Right ventricle myocardium inferior (tissue), 1 donor: Measurements from ENCODE around the gene KRAS. TPM values are rescaled to one million over a fixed set of nuclear protein-coding genes. Genes with fewer than 3 reads are reported as not detected.
"Not testable (repeated sequence)": the region's sequence is repeated elsewhere in the genome, so short reads cannot be mapped to it uniquely, and the experiment has no call there.

Source experiments
- ATAC-seq: fragments of 200-7000 bp; cut with Tn5 transposase; one replicate; pipeline ENCODE4 v1.9.1; 2020; ENCODE audit warnings: mild to moderate bottlenecking, moderate library complexity
- DNase-seq: peaks from one replicate; pipeline ENCODE4 v3.0.0; 2021; ENCODE audit errors: missing footprints
- intact Hi-C: fragments of 100-400 bp; cut with DNase I; formaldehyde crosslinking; loops from one replicate; pipeline ENCODE4 v1.11.0; 2022
- long read RNA-seq: library from polyadenylated mRNA; unstranded; transcript quantifications from one replicate; pipeline ENCODE4 v2.0.0, GENCODE V29; 2021
- total RNA-seq: library from RNA; stranded (reverse); fragmentation: NEBNext Ultra II Directional; extraction: Animal tissue kit (Norgen Biotek cat#: 25700); gene quantifications from one replicate; pipeline ENCODE4 v1.2.1, GENCODE V29; 2021
- donor health status: DM: no; HTN: yes; CAD: no; lungs with severe emphysema.

The KRAS gene
- total RNA-seq: 12.7 TPM
- long read RNA-seq, full-length matches to known transcripts: 4 of 6 reads
- long read RNA-seq, partial matches to known transcripts: 0 of 6 reads
- long read RNA-seq, other reads (novel, unspliced or antisense): 2 of 6 reads

GRCh38 chr12:25250744-25251730 lies at the start of gene KRAS:
Gene KRAS (minus strand): TSS chr12:25250929.
- ATAC-seq (peak; percentile 99), DNase-seq (peak; percentile 99)
- intact Hi-C loops: loop anchor here (2.0 to 5.0 kb wide), 2 partner anchors 56 to 861 kb away; partner anchors contain the start of genes DNAI7 and ETFRF1

DNA sequence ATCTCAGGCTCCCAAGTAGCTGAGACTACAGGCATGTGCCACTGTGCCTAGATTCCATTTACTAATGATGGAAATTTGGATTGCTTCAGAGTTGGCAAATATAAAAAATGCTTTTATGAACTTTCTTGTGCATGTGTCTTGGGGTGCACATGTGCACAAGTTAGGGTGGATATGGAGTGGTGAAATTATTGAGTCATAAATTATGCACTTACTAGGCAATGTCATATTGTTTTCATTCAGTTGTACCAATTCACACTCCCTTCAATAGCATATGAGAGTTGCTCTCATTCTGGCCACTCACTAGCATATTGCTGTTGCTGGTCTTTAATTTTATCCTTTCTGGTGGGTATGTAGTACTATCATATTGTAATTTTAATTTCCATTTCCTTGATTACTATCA lies 45.7 kb upstream of the KRAS start:
- intact Hi-C loops: loop anchor here (5.0 kb wide), 1 partner anchor 51 kb away; no protein-coding TSS in a partner anchor
- DNase-seq: no peak
- ATAC-seq: no peak

- intact Hi-C loops: loop anchor here (5.0 kb wide), 1 partner anchor 52 kb away; no protein-coding TSS in a partner anchor
- no peak for ATAC-seq
- DNase-seq: no peak
Measured at GRCh38 chr12:25295361-25295760, 44.6 kb upstream of the KRAS start.

GRCh38 chr12:25293653-25294052 lies 42.9 kb upstream of the KRAS start:
- ATAC-seq (no peak), DNase-seq (no peak)
- intact Hi-C loops: no loop called here

DNA sequence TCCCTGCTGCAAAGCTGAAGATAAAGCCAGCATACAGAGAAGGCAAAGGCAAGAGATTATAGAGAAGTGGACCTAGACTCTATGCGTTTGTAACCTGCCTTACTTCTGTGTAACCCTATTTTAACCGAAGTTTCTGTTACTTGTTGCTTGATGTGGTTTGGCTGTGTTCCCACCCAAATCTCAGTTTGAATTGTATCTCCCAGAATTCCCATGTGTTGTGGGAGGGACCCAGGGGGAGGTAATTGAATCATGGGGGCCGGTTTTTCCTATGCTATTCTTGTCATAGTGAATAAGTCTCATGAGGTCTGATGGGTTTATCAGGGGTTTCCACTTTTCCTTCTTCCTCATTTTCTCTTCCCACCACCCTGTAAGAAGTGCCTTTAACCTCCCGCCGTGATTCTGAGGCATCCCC lies 42.1 kb upstream of the KRAS start:
- DNase-seq, ATAC-seq, intact Hi-C loops: not testable (repeated sequence)

GRCh38 chr12:25287610-25288009 lies 36.9 kb upstream of the KRAS start:
- intact Hi-C loops: no loop called here
- ATAC-seq (no peak), DNase-seq (no peak)

DNA sequence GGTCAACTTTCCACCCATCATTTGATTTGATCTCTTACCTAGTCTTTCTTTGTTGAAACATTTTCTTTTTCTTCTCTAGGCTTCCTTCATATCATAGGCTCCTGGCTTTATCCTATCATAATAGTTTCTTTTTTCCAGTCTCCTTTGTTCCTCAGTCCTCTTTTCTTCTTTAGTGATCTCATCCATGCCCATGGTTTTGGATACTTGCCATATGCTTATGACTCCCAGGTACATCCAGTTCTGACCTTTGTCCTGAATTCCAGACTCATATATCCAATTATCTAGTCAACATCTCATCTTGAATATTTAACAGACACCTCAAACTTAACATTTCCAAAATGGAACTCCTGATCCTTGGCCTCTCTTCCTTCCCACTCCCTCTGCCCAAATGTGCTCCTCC lies 36.1 kb upstream of the KRAS start:
- intact Hi-C loops: no loop called here
- ATAC-seq (no peak), DNase-seq (no peak)

DNA sequence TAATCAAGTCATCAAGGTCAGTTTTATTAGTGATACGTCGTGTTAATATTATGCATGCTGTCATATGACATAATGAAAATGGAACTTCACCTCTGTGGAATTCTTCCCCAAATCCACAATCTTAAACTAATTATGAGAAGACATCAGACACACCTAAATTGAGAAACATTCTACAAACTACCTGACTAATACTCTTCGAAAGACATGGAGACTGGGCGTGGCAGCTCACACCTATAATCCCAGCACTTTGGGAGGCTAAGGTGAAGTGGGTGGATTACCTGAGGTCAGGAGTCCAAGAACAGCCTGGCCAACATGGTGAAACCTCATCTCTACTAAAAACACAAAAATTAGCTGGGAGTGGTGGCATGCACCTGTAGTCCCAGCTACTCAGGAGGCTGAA lies 33.3 kb upstream of the KRAS start:
- DNase-seq (no peak), ATAC-seq (no peak)
- intact Hi-C loops: no loop called here

DNA sequence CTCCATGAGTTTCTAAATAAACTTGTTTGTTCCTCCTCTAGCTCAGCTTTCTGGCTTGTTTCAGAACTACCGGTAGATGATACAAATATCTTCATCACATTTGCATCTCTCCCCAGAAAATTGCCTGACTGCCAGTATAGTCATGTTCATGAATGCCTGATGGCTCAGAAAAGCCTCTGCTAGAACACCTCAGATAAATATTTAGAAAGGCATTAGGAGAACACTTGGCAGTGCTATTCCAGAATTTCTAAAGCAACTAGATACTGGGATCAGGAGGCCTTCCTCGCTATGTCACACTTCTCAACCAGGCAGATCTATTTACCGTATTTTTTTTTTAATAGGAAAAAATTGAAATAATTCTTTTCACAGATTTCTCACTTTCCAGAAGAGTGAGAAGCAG lies 32.3 kb upstream of the KRAS start:
- ATAC-seq (no peak), DNase-seq (no peak)
- intact Hi-C loops: no loop called here

DNA sequence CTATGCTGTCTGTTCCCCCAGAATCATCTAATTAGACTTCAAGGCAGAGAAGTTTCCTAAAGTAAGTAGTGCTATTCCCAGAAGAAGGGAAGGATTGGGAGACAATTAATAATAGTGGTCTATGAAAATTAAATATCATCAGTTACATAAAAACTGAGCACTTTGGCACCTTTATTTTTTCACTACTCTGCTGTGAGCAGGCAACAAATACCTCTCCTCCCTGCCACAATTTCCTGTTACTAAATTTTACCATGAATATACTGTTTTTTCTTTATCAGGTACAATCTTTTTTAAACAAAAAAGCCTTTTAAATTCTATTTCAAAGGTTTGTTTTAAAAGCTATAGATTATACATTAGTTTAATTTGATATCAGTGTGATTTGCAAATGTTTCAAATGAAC lies 29.4 kb upstream of the KRAS start:
- DNase-seq (no peak), ATAC-seq (no peak)
- intact Hi-C loops: no loop called here

- DNase-seq: no peak
- intact Hi-C loops: no loop called here
- ATAC-seq: no peak
Measured at GRCh38 chr12:25278269-25278668, 27.5 kb upstream of the KRAS start.

DNA sequence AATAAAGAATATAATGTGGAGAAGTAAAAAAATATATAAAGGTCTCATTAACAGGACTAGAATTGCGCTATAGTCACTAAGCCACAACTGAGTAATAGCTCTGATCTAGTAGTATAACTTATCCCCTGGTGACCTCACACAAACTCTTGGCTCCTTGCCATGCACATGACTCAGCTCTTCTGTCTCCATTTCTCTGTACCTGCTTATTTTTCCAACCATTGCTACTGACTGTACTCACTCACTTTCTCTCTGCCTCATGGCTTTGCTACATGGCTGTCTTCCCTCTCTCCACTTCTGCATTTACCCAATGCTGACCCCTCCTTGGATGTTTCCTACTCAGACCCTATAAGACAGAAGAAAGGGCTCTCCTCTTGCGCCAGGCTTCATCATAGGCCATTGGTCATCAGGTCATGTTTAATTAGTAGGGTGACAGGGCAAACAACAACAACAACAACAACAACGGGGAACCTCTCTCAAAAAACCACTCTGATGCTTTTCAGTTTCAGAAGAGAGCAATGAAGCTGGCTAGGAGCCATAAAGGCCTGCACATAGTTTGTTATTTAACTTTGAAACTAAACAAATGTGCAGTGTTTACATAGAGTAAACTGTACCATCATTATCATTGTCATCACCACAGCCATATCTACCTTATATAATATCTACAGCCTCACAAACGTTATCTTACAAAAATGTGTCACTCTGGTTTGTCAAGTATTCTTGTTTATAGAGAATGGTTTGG lies 25.6 kb upstream of the KRAS start:
- ATAC-seq (no peak), DNase-seq (no peak)
- intact Hi-C loops: no loop called here

DNA sequence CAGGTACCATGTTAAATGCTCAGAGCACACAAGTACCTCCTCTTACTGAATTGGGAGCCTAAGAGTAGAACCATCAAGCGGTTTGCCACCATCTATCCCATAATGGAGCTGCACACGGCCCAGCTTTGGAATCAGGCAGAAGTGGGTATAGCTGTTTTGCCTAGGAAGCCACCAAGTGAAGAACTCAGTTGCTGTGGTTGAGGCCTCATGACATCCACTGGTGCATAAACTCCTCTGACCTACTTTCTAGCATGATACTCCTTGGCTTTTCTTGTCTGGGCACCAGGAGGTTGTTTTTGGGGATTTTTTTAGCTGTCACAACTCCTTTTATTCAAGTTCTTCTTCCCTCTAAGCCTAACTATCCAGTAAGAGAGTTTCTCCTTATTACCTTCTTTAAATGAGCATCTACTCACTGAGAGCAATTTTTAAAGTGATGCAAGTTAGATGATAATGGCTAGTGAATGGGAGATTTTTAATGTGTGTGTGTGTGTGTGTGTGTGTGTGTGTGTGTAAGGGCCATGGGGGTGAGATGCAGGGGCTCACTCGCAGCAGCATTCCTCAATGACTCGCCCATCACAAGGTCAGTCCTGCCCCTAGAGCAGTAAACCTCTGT lies 20.9 kb upstream of the KRAS start:
- no peak for ATAC-seq
- no peak for DNase-seq
- intact Hi-C loops: no loop called here

- intact Hi-C loops: no loop called here
- DNase-seq: no peak
- no peak for ATAC-seq
Measured at GRCh38 chr12:25269701-25270100, 19.0 kb upstream of the KRAS start.

- no peak for ATAC-seq
- intact Hi-C loops: no loop called here
- DNase-seq: no peak
Measured at GRCh38 chr12:25266497-25266896, 15.8 kb upstream of the KRAS start.

DNA sequence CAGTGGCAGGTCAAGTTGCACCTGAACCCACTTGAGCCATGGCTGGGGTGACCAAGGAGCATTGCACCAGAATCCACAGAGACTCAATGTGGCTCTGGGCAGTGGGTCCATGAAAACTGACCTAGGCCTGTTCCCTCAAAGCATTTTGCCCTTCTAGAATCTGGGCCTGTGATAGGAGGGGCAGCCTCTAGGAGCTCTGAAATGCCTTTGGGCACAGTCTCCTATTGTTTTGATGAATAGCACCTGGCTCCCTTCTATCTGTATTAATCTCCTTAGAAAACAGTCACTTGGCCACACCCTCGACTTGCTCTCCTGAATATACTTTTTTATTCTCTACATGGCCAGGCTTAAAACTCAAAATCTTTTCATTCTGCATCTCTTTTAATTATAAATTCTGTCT lies 14.1 kb upstream of the KRAS start:
- intact Hi-C loops: no loop called here
- DNase-seq (no peak), ATAC-seq (no peak)

DNA sequence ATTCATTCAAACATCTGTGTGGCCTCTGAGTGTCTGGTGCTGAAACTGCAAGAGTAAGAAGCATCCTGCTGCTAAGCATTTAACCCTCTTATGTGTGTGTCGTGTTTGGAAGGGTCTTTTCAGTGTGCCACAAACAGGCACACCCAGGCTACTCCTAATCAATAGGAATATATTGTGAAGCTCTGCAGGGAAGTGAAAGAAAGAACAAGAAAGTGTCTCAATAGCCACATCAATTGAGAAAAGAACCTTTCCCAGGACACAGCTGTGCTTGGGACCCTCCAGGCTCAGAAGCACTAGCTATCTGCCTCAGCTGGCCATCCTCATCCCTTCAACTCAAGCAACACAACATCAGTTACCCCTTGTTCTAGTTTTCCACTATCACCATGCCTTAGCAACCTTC lies 13.4 kb upstream of the KRAS start:
- intact Hi-C loops: no loop called here
- no peak for ATAC-seq
- no peak for DNase-seq

DNA sequence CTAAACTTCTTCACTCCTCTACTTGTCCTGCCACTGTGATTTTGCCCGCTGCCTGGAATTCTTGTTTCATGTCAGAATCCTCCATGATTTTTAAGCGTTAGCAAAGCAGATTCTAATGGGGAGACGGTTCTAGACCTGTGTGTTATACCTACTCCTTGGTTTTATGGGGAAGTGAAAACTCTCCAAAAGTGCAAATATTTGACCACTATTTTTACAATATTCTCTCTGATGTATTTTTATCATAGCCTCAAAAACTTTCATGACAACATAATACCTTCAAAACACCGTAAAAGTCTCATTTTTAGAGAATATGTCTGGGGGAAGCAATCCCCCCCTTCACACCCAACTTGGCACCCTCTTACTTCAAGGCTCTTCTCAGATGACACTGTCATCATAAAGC lies 12.9 kb upstream of the KRAS start:
- ATAC-seq (no peak), DNase-seq (no peak)
- intact Hi-C loops: no loop called here

DNA sequence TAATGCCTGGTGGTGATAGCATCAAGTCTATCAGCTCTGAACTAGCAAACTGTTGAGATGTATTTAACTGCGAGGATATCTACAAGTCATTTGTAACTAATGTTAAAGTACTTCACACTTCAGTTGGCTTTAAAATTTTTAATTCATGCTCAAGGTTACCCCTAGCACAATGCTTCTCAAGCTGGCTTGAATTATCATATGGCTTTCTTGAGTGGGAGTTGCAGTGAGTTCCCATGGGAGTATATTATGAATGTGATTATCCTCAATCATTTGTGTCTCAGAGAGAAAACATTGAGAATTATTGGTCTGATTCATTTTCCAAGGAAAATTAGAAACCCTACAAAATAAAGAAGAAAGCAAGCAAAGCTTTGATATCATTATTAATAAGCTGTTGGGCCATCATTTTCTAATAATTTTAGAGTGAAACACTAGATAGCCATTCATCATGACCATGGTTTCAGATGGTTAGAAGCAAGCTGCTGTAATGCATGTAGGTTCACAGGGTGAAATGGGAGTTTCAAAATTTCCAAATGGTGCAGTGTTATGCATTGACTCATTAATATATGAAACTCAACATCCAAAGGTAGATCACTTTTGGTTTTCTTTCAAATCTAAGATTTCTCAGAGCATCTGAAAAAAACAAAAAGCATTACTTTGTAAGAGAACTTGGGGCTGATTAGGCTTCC lies 11.8 kb upstream of the KRAS start:
- DNase-seq (no peak), ATAC-seq (no peak)
- intact Hi-C loops: no loop called here
